SK-N-SH (cell line): ENCODE data around the gene RAB3C. TPM values are rescaled to one million over a fixed set of nuclear protein-coding genes. Genes with fewer than 3 reads are reported as not detected.

ENCODE experiments used
- CTCF ChIA-PET: fragments of 300-600, 350-600 bp; formaldehyde crosslinking; extraction: SDS; loops from one replicate; lab custom pipeline; 2021; lab: Yijun Ruan, JAX
- POLR2A ChIA-PET: fragments of 350-600 bp; sonication (Branson Sonifier 250); formaldehyde crosslinking; extraction: SDS; loops from one replicate; lab custom pipeline; 2020; ENCODE audit warnings: antibody characterized with exemption, inconsistent platforms; lab: Yijun Ruan, JAX
- DNase-seq: peaks from one replicate; pipeline ENCODE4 v3.0.0; 2012
- H2AFZ ChIP-seq: fragments of 200-600 bp; sonication (generic); 2 replicates; pipeline ENCODE4 v1.8.1; 2016; ENCODE audit warnings: antibody characterized with exemption, mild to moderate bottlenecking, low read depth
- H3F3A ChIP-seq: fragments of 200-600 bp; sonication (generic); replicated peaks from 2 replicates; pipeline ENCODE3; 2016; ENCODE audit warnings: antibody characterized with exemption, mild to moderate bottlenecking; ENCODE audit not compliant: insufficient read depth
- H3K27ac ChIP-seq, 2 experiments: fragments of 200-500 bp in 1 of 2; fragments of 200-600 bp in 1 of 2; sonication (Bioruptor generic) in 1 of 2; sonication (generic), shearing (Covaris generic) in 1 of 2; 2 replicates each; pipeline versions ENCODE4 v1.5.1 to v1.6.1; 2014 to 2016; ENCODE audit warnings: low read depth in 2 of 2, inconsistent platforms in 1 of 2, low read length in 1 of 2, mild to moderate bottlenecking in 1 of 2, mixed read lengths in 1 of 2
- H3K27me3 ChIP-seq: fragments of 200-600 bp; sonication (generic), shearing (Covaris generic); 2 replicates; pipeline ENCODE4 v1.6.1; 2016; ENCODE audit warnings: mixed run types; ENCODE audit not compliant: insufficient read depth
- H3K36me3 ChIP-seq, 2 experiments: fragments of 200-500 bp in 1 of 2; fragments of 200-600 bp in 1 of 2; sonication (Bioruptor generic) in 1 of 2; sonication (generic) in 1 of 2; replicated peaks in 1 of 2; 2 replicates each; pipeline versions ENCODE3 to v1.5.1; 2014 to 2016; ENCODE audit warnings: low read length in 1 of 2, mild to moderate bottlenecking in 1 of 2; ENCODE audit not compliant: insufficient read depth in 2 of 2, control insufficient read depth in 1 of 2
- H3K4me1 ChIP-seq, 2 experiments: fragments of 200-500 bp in 1 of 2; fragments of 200-600 bp in 1 of 2; sonication (Bioruptor generic) in 1 of 2; sonication (generic), shearing (Covaris generic) in 1 of 2; 2 replicates each; pipeline versions ENCODE4 v1.5.1 to v1.6.1; 2014 to 2016; ENCODE audit warnings: low read depth in 1 of 2, low read length in 1 of 2, mixed run types in 1 of 2; ENCODE audit not compliant: insufficient read depth in 2 of 2, control insufficient read depth in 1 of 2
- H3K4me2 ChIP-seq: fragments of 200-600 bp; sonication (generic), shearing (Covaris generic); 2 replicates; pipeline ENCODE4 v1.6.1; 2017; ENCODE audit warnings: mixed run types
- H3K4me3 ChIP-seq, 2 experiments: fragments of 200-500 bp in 1 of 2; fragments of 200-600 bp in 1 of 2; sonication (Bioruptor generic) in 1 of 2; sonication (generic), shearing (Covaris generic) in 1 of 2; 2 replicates each; pipeline versions ENCODE4 v1.5.1 to v1.8.1; 2014 to 2016; ENCODE audit warnings: low read depth in 2 of 2, inconsistent platforms in 1 of 2, low read length in 1 of 2, mild to moderate bottlenecking in 1 of 2, mixed read lengths in 1 of 2, moderate library complexity in 1 of 2
- H3K79me2 ChIP-seq: fragments of 200-600 bp; sonication (generic); 2 replicates; pipeline ENCODE4 v1.8.1; 2017; ENCODE audit warnings: mild to moderate bottlenecking; ENCODE audit not compliant: insufficient read depth
- H3K9ac ChIP-seq: fragments of 200-600 bp; sonication (generic); 2 replicates; pipeline ENCODE4 v1.6.1; 2017; ENCODE audit warnings: mixed run types
- H3K9me2 ChIP-seq: fragments of 200-600 bp; sonication (generic); 2 replicates; pipeline ENCODE4 v1.6.1; 2017; ENCODE audit warnings: mixed run types
- H3K9me3 ChIP-seq: fragments of 200-600 bp; sonication (generic); 2 replicates; pipeline ENCODE4 v1.6.1; 2017; ENCODE audit warnings: mixed run types, mild to moderate bottlenecking, moderate library complexity
- H4K20me1 ChIP-seq: fragments of 200-600 bp; sonication (generic); 2 replicates; pipeline ENCODE4 v1.6.1; 2017; ENCODE audit warnings: mild to moderate bottlenecking, mixed run types; ENCODE audit not compliant: insufficient read depth
- CHD2 ChIP-seq: fragments of 150-350 bp; IDR thresholded peaks from 2 replicates; pipeline ENCODE4 v1.6.1; 2018; ENCODE audit warnings: low read length; ENCODE audit not compliant: partially characterized antibody
- EZH2phosphoT487 ChIP-seq: fragments of 200-600 bp; sonication (generic); IDR thresholded peaks from 2 replicates; pipeline ENCODE4 v1.6.1; 2017; ENCODE audit warnings: low read depth, mixed run types, mild to moderate bottlenecking, antibody characterized with exemption, moderate library complexity, borderline replicate concordance
- FOXM1 ChIP-seq: IDR thresholded peaks from 2 replicates; pipeline ENCODE4 v1.4.0; 2012; ENCODE audit warnings: low read depth, mild to moderate bottlenecking
- PBX3 ChIP-seq: IDR thresholded peaks from 2 replicates; pipeline ENCODE4; 2012
- RAD21 ChIP-seq: IDR thresholded peaks from 2 replicates; pipeline ENCODE4 v1.6.1; 2012; ENCODE audit warnings: mild to moderate bottlenecking, low read length
- RCOR1 ChIP-seq: fragments of 150-350 bp; IDR thresholded peaks from 2 replicates; pipeline ENCODE4 v1.6.1; 2017; ENCODE audit warnings: antibody characterized with exemption, low read length
- REST ChIP-seq: IDR thresholded peaks from 2 replicates; pipeline ENCODE4 v1.6.1; 2012; ENCODE audit warnings: mild to moderate bottlenecking, low read depth, low read length, moderate library complexity
- SIN3A ChIP-seq: IDR thresholded peaks from 2 replicates; pipeline ENCODE4 v1.6.1; 2012; ENCODE audit warnings: low read depth, mild to moderate bottlenecking, low read length, moderate library complexity, borderline replicate concordance
- TCF12 ChIP-seq: IDR thresholded peaks from 2 replicates; pipeline ENCODE4 v1.4.0; 2012
- YY1 ChIP-seq: IDR thresholded peaks from 2 replicates; pipeline ENCODE4 v1.4.0; 2012; ENCODE audit warnings: low read depth, mild to moderate bottlenecking
- ZBTB33 ChIP-seq: IDR thresholded peaks from 2 replicates; pipeline ENCODE4 v1.4.0; 2012; ENCODE audit warnings: low read depth, borderline replicate concordance
- WGBS: methylation state at CpG from one replicate; pipeline ENCODE4 v1.1.6; 2017; ENCODE audit warnings: low lambda C conversion rate; 5-methylcytosine and 5-hydroxymethylcytosine counted together
- polyA plus RNA-seq, 3 experiments: library from polyadenylated mRNA; depleted of rRNA; stranded (reverse); fragments of >200 nt; gene quantifications; 2 replicates each; pipeline ENCODE4 v1.2.3, GENCODE V29; 2012

Gene RAB3C
- polyA plus RNA-seq, 1 of the 3 experiments (the other 2 are of a cell fraction), result 0.03 TPM

GRCh38 chr5:58653521-58653920 lies 70.6 kb downstream of the RAB3C start:
- Histone ChIP-seq H3K27me3 (no peaks in the 10 kb centered on the region), H3K9ac (no peak overlapping the region), H3K4me1 (peaks cover 0 to 15% of the 10 kb centered on the region in 2 experiments; a peak in 2 of 4 replicates), H3F3A (no peaks in the 10 kb centered on the region), H3K27ac (no peak overlapping the region), H3K9me2 (no peaks in the 10 kb centered on the region)
- WGBS, result 11% methylated on average over 1 of the region's 1 CpG
- CTCF ChIA-PET, result no interaction called here
- DNase-seq, result no peak
- TF ChIP-seq RAD21 (no peak), EZH2phosphoT487 (no peak), REST (no peak), CHD2 (no peak), FOXM1 (no peak), TCF12 (no peak), PBX3 (no peak), SIN3A (no peak), YY1 (no peak), ZBTB33 (no peak), RCOR1 (no peak)
- TF ChIP-seq, all 33 proteins: peak for 0
- no peaks in the 10 kb centered on the region for H3K9me3 ChIP-seq
- H2AFZ ChIP-seq, result no peak overlapping the region
- H4K20me1 ChIP-seq, result no peaks in the 10 kb centered on the region
- no peaks in the 10 kb centered on the region for H3K36me3 ChIP-seq
- no peak overlapping the region for H3K4me3 ChIP-seq
- no peak overlapping the region for H3K4me2 ChIP-seq
- POLR2A ChIA-PET, result no interaction called here
- H3K79me2 ChIP-seq, result no peaks in the 10 kb centered on the region
